CD4-positive, alpha-beta T cell treated with Interleukin-6 for 4 hours (primary cell): ENCODE results near the gene EIF4G3.
"Not testable (repeated sequence)": the region's sequence is repeated elsewhere in the genome, so short reads cannot be mapped to it uniquely, and the experiment has no call there.

ENCODE experiments used
- DNase-seq: peaks from one replicate; pipeline ENCODE4 v3.0.0-alpha.2; 2020; ENCODE audit warnings: mixed read lengths

EIF4G3 gene

GRCh38 chr1:21099034-21099868 is 77.4 kb downstream of the EIF4G3 start:
- DNase-seq, result no peak

GRCh38 chr1:21098186-21098915 is 78.3 kb downstream of the EIF4G3 start:
- DNase-seq, result no peak

GRCh38 chr1:21097729-21098128 is 79.0 kb downstream of the EIF4G3 start:
- no peak for DNase-seq

- DNase-seq, result no peak
Measured at GRCh38 chr1:21095976-21096375, 80.7 kb downstream of the EIF4G3 start.

- not testable (repeated sequence) for DNase-seq
Measured at GRCh38 chr1:21094282-21094681, 82.4 kb downstream of the EIF4G3 start.

- DNase-seq, result not testable (repeated sequence)
Measured at GRCh38 chr1:21093271-21093958, 83.3 kb downstream of the EIF4G3 start.

- not testable (repeated sequence) for DNase-seq
Measured at GRCh38 chr1:21092545-21092944, 84.2 kb downstream of the EIF4G3 start.

GRCh38 chr1:21091053-21091690 is 85.5 kb downstream of the EIF4G3 start:
- peak; percentile 2 for DNase-seq

- no peak for DNase-seq
Measured at GRCh38 chr1:21090463-21090862, 86.2 kb downstream of the EIF4G3 start.

- no peak for DNase-seq
Measured at GRCh38 chr1:21089731-21090130, 87.0 kb downstream of the EIF4G3 start.

- no peak for DNase-seq
Measured at GRCh38 chr1:21089299-21089698, 87.4 kb downstream of the EIF4G3 start.

GRCh38 chr1:21084111-21084810 is 92.4 kb downstream of the EIF4G3 start:
- DNase-seq, result no peak

GRCh38 chr1:21082073-21082472 is 94.6 kb downstream of the EIF4G3 start:
- DNase-seq, result no peak

GRCh38 chr1:21077085-21077484 is 99.6 kb downstream of the EIF4G3 start:
- DNase-seq, result no peak

- no peak for DNase-seq
Measured at GRCh38 chr1:21072721-21073120, 104.0 kb downstream of the EIF4G3 start.

- DNase-seq, result no peak
Measured at GRCh38 chr1:21069549-21069948, 107.1 kb downstream of the EIF4G3 start.

- no peak for DNase-seq
Measured at GRCh38 chr1:21068937-21069336, 107.8 kb downstream of the EIF4G3 start.

- no peak for DNase-seq
Measured at GRCh38 chr1:21067551-21068227, 109.0 kb downstream of the EIF4G3 start.

- no peak for DNase-seq
Measured at GRCh38 chr1:21066356-21067012, 110.2 kb downstream of the EIF4G3 start.

GRCh38 chr1:21065851-21066250 is 110.8 kb downstream of the EIF4G3 start:
- no peak for DNase-seq

- DNase-seq, result no peak
Measured at GRCh38 chr1:21064057-21064456, 112.6 kb downstream of the EIF4G3 start.
